Caco-2 (cell line): ENCODE data around the gene AMER1. TPM values are rescaled to one million over a fixed set of nuclear protein-coding genes. Genes with fewer than 3 reads are reported as not detected.

Experiments
- BruUV-seq: library from RNA; stranded (reverse); fragments of 400-500 nt; replicated peaks from 2 replicates; lab custom pipeline; 2021; lab: Mats Ljungman, UMichigan
- CTCF ChIA-PET: fragments of 300-600 bp; sonication (Branson Sonifier 250); formaldehyde crosslinking; loops from one replicate; lab custom pipeline; 2022; ENCODE audit warnings: antibody characterized with exemption; lab: Charles Lee
- POLR2A ChIA-PET: fragments of 300-600 bp; sonication (Branson Sonifier 250); formaldehyde crosslinking; loops from one replicate; lab custom pipeline; 2022; ENCODE audit warnings: antibody characterized with exemption; lab: Charles Lee
- DNase-seq, 2 experiments: peaks; one replicate each; pipeline versions ENCODE4 v3.0.0 to v3.0.0-alpha.2; 2020 to 2022
- H3K27me3 ChIP-seq: replicated peaks from 2 replicates; pipeline ENCODE4 v1.6.0; 2011; ENCODE audit warnings: low read length; ENCODE audit not compliant: control insufficient read depth, insufficient read depth
- H3K36me3 ChIP-seq: 2 replicates; pipeline ENCODE4 v1.5.1; 2011; ENCODE audit warnings: low read length; ENCODE audit not compliant: control insufficient read depth, insufficient read depth
- H3K4me1 ChIP-seq: fragments of 250-450 bp; sonication (Bioruptor Pico); 2 replicates; pipeline ENCODE4 v1.5.1; 2020; ENCODE audit warnings: mild to moderate bottlenecking
- H3K4me3 ChIP-seq: 2 replicates; pipeline ENCODE4 v1.5.1; 2011; ENCODE audit warnings: low read depth, mild to moderate bottlenecking, control low read depth, low read length
- H3K9me3 ChIP-seq: fragments of 250-450 bp; sonication (Bioruptor Pico); 2 replicates; pipeline ENCODE4 v1.5.1; 2020; ENCODE audit warnings: mild to moderate bottlenecking, moderate library complexity
- H3K27ac Mint-ChIP-seq: one replicate; pipeline ENCODE4 v1.8.0; 2022; ENCODE audit warnings: mixed read lengths; ENCODE audit not compliant: unreplicated experiment
- H3K27me3 Mint-ChIP-seq: one replicate; pipeline ENCODE4 v1.8.0; 2022; ENCODE audit warnings: mixed read lengths; ENCODE audit not compliant: insufficient read depth, unreplicated experiment
- H3K36me3 Mint-ChIP-seq: one replicate; pipeline ENCODE4 v1.8.0; 2022; ENCODE audit warnings: mild to moderate bottlenecking, mixed read lengths; ENCODE audit not compliant: insufficient read depth, unreplicated experiment
- H3K4me1 Mint-ChIP-seq: one replicate; pipeline ENCODE4 v1.8.0; 2022; ENCODE audit warnings: low read depth, mixed read lengths; ENCODE audit not compliant: unreplicated experiment
- H3K4me3 Mint-ChIP-seq: one replicate; pipeline ENCODE4 v1.8.0; 2022; ENCODE audit warnings: mild to moderate bottlenecking, moderate library complexity, mixed read lengths; ENCODE audit not compliant: unreplicated experiment
- H3K9me3 Mint-ChIP-seq: one replicate; pipeline ENCODE4 v1.8.0; 2022; ENCODE audit warnings: mixed read lengths; ENCODE audit not compliant: unreplicated experiment
- CTCF ChIP-seq, 2 experiments: fragments of 200-600 bp in 1 of 2; IDR thresholded peaks; 1 replicate in 1 of 2; 2 replicates in 1 of 2; pipeline versions ENCODE4 v1.5.1 to v1.8.0; 2011 to 2022; ENCODE audit warnings: antibody characterized with exemption in 1 of 2, control low read depth in 1 of 2, inconsistent platforms in 1 of 2, low read depth in 1 of 2, low read length in 1 of 2, mild to moderate bottlenecking in 1 of 2, moderate library complexity in 1 of 2; ENCODE audit not compliant: insufficient read depth in 1 of 2, severe bottlenecking in 1 of 2, unreplicated experiment in 1 of 2
- intact Hi-C: fragments of 100-400 bp; cut with micrococcal nuclease; formaldehyde crosslinking; loops from one replicate; pipeline ENCODE4 v1.10.0; 2022; ENCODE audit not compliant: unreplicated experiment
- total RNA-seq: library from RNA; stranded (reverse); gene quantifications from 2 replicates; pipeline ENCODE4 v1.2.3, GENCODE V29; 2022

Gene AMER1
- total RNA-seq, 1 experiment from 2014 or later: 11.0 TPM

GRCh38 chrX:64187762-64188150 lies 17.8 kb downstream of the AMER1 start:
- Mint-ChIP-seq H3K27ac (no peak overlapping the region), H3K36me3 (peaks cover 12% of the 10 kb centered on the region), H3K4me1 (no peaks in the 10 kb centered on the region), H3K4me3 (no peak overlapping the region), H3K27me3 (no peaks in the 10 kb centered on the region), H3K9me3 (peaks cover 8% of the 10 kb centered on the region)
- H3K4me3 ChIP-seq: no peak overlapping the region
- no TSS peak for BruUV-seq
- ChIA-PET CTCF (no interaction called here), POLR2A (no interaction called here)
- H3K9me3 ChIP-seq: no peaks in the 10 kb centered on the region
- H3K4me1 ChIP-seq: peaks cover 7% of the 10 kb centered on the region
- no peak for DNase-seq
- H3K36me3 ChIP-seq: no peaks in the 10 kb centered on the region; the same call in 1 of the 2 replicates
- no peak for TF ChIP-seq CTCF (IDR thresholded peaks at IDR 0.05; ENCODE audit: insufficient read depth in 1 of 2, low read depth in 1 of 2, low read length in 1 of 2, severe bottlenecking in 1 of 2, unreplicated experiment in 1 of 2)
- intact Hi-C loops: loop anchor here (2.0 to 10.0 kb wide), 2 partner anchors 265 to 433 kb away; a partner anchor contains a TSS
- no peaks in the 10 kb centered on the region for H3K27me3 ChIP-seq

- TF ChIP-seq CTCF (IDR thresholded peaks at IDR 0.05; ENCODE audit: insufficient read depth in 1 of 2, low read depth in 1 of 2, low read length in 1 of 2, severe bottlenecking in 1 of 2, unreplicated experiment in 1 of 2): no peak
- no peak for DNase-seq
These were observed 18.3 kb downstream of the AMER1 start for GRCh38 chrX:64186974-64187761.

GRCh38 chrX:64184396-64184795 lies 21.1 kb downstream of the AMER1 start:
- Mint-ChIP-seq H3K27ac (no peak overlapping the region), H3K9me3 (no peaks in the 10 kb centered on the region), H3K4me3 (no peak overlapping the region), H3K27me3 (no peaks in the 10 kb centered on the region), H3K36me3 (no peaks in the 10 kb centered on the region), H3K4me1 (no peaks in the 10 kb centered on the region)
- no peaks in the 10 kb centered on the region for H3K27me3 ChIP-seq
- DNase-seq: no peak
- peaks cover 7% of the 10 kb centered on the region for H3K4me1 ChIP-seq
- CTCF ChIA-PET: no interaction called here
- no peak overlapping the region for H3K4me3 ChIP-seq
- H3K36me3 ChIP-seq: no peaks in the 10 kb centered on the region
- no TSS peak for BruUV-seq
- POLR2A ChIA-PET: no interaction called here
- no peaks in the 10 kb centered on the region for H3K9me3 ChIP-seq
- intact Hi-C loops: loop anchor here (10.0 kb wide), 1 partner anchor 430 kb away; a partner anchor contains a TSS
- TF ChIP-seq CTCF (IDR thresholded peaks at IDR 0.05; ENCODE audit: insufficient read depth in 1 of 2, low read depth in 1 of 2, low read length in 1 of 2, severe bottlenecking in 1 of 2, unreplicated experiment in 1 of 2): no peak

More at GRCh38 chrX:64186974-64187761, 18.3 kb downstream of the AMER1 start:
- CTCF ChIA-PET: no interaction called here
- Histone ChIP-seq H3K27me3 (no peaks in the 10 kb centered on the region), H3K4me1 (peaks cover 7% of the 10 kb centered on the region), H3K4me3 (no peak overlapping the region), H3K36me3 (no peaks in the 10 kb centered on the region; the same call in 1 of the 2 replicates), H3K9me3 (no peaks in the 10 kb centered on the region)
- H3K27ac Mint-ChIP-seq: no peak overlapping the region
- H3K36me3 Mint-ChIP-seq: peaks cover 11% of the 10 kb centered on the region
- no peak overlapping the region for H3K4me3 Mint-ChIP-seq
- peaks cover 6% of the 10 kb centered on the region for H3K9me3 Mint-ChIP-seq
- H3K27me3 Mint-ChIP-seq: no peaks in the 10 kb centered on the region
- intact Hi-C loops: loop anchor here (10.0 kb wide), 1 partner anchor 432 kb away; a partner anchor contains a TSS
- BruUV-seq: no TSS peak
- POLR2A ChIA-PET: no interaction called here
- H3K4me1 Mint-ChIP-seq: no peaks in the 10 kb centered on the region
